PC-3 (cell line): Measurements from ENCODE around the gene PIEZO2. TPM values are rescaled to one million over a fixed set of nuclear protein-coding genes. Genes with fewer than 3 reads are reported as not detected.

Experiments used
- ATAC-seq: fragments of 200-7000 bp; cut with Tn5 transposase; 2 replicates; pipeline ENCODE4 v1.9.1; 2020; ENCODE audit warnings: mild to moderate bottlenecking, moderate library complexity
- BruUV-seq: library from RNA; stranded (reverse); fragments of 400-500 nt; replicated peaks from 2 replicates; lab custom pipeline; 2021; lab: Mats Ljungman, UMichigan
- CTCF ChIA-PET: fragments of 300-600 bp; sonication (Branson Sonifier 250); formaldehyde crosslinking; loops from one replicate; lab custom pipeline; 2022; ENCODE audit warnings: antibody characterized with exemption; lab: Charles Lee
- POLR2A ChIA-PET: fragments of 300-600 bp; sonication (Branson Sonifier 250); formaldehyde crosslinking; loops from one replicate; lab custom pipeline; 2022; ENCODE audit warnings: antibody characterized with exemption; ENCODE audit not compliant: unreplicated experiment; lab: Charles Lee
- DNase-seq: peaks from one replicate; pipeline ENCODE4 v3.0.0-alpha.2; 2015
- H2AFZ ChIP-seq: fragments of 300-600 bp; sonication (generic); 2 replicates; pipeline ENCODE4 v1.6.0; 2016; ENCODE audit warnings: antibody characterized with exemption, low read length
- H3F3A ChIP-seq: fragments of 300-600 bp; sonication (generic); one replicate; pipeline ENCODE4 v1.6.0; 2017; ENCODE audit warnings: antibody characterized with exemption, low read length, control low read depth, mild to moderate bottlenecking; ENCODE audit not compliant: unreplicated experiment
- H3K27ac ChIP-seq: fragments of 300-600 bp; sonication (generic); 2 replicates; pipeline ENCODE4 v1.5.1; 2016; ENCODE audit warnings: mild to moderate bottlenecking, low read length
- H3K27me3 ChIP-seq: fragments of 300-600 bp; sonication (generic); 2 replicates; pipeline ENCODE4 v1.6.1; 2016; ENCODE audit warnings: low read length, mixed read lengths
- H3K36me3 ChIP-seq: fragments of 300-600 bp; sonication (generic); 2 replicates; pipeline ENCODE4 v1.6.1; 2016; ENCODE audit warnings: low read depth, mixed run types, low read length, mixed read lengths
- H3K4me1 ChIP-seq: fragments of 300-600 bp; sonication (generic); 2 replicates; pipeline ENCODE4 v1.5.1; 2016; ENCODE audit warnings: low read length; ENCODE audit not compliant: insufficient read depth
- H3K4me2 ChIP-seq: fragments of 300-600 bp; sonication (generic); 2 replicates; pipeline ENCODE4 v1.6.0; 2016; ENCODE audit warnings: low read length
- H3K4me3 ChIP-seq: fragments of 300-600 bp; sonication (generic); 2 replicates; pipeline ENCODE4 v1.5.1; 2016; ENCODE audit warnings: mild to moderate bottlenecking, low read length, mixed read lengths
- H3K79me2 ChIP-seq: fragments of 300-600 bp; sonication (generic); 2 replicates; pipeline ENCODE4 v1.6.1; 2017; ENCODE audit warnings: low read length, mixed read lengths
- H3K9ac ChIP-seq: fragments of 300-600 bp; sonication (generic); 2 replicates; pipeline ENCODE4 v1.6.0; 2016; ENCODE audit warnings: mild to moderate bottlenecking, low read length
- H3K9me2 ChIP-seq: fragments of 300-600 bp; sonication (generic); replicated peaks from 2 replicates; pipeline ENCODE4 v1.6.1; 2016; ENCODE audit warnings: mixed run types, low read length, mixed read lengths
- H3K9me3 ChIP-seq: fragments of 300-600 bp; sonication (generic); 2 replicates; pipeline ENCODE4 v1.6.1; 2016; ENCODE audit warnings: low read length, mixed read lengths
- H4K20me1 ChIP-seq: fragments of 300-600 bp; sonication (generic); 2 replicates; pipeline ENCODE4 v1.6.1; 2016; ENCODE audit warnings: low read length, mixed read lengths
- CTCF ChIP-seq: fragments of 300-600 bp; sonication (generic); conservative IDR thresholded peaks from 2 replicates; pipeline ENCODE4 v1.5.1; 2017; ENCODE audit warnings: antibody characterized with exemption, low read depth, mild to moderate bottlenecking, low read length
- EZH2 ChIP-seq: fragments of 300-600 bp; sonication (generic); IDR thresholded peaks from one replicate; pipeline ENCODE4 v1.6.1; 2017; ENCODE audit warnings: antibody characterized with exemption, mild to moderate bottlenecking, low read length; ENCODE audit not compliant: unreplicated experiment
- EZH2phosphoT487 ChIP-seq: fragments of 300-600 bp; sonication (generic); IDR thresholded peaks from 2 replicates; pipeline ENCODE4 v1.6.1; 2018; ENCODE audit warnings: mild to moderate bottlenecking, antibody characterized with exemption, low read length, borderline replicate concordance
- intact Hi-C: fragments of 100-400 bp; cut with micrococcal nuclease; formaldehyde crosslinking; loops from 2 replicates; pipeline ENCODE4 v1.9.0; 2023
- total RNA-seq: library from RNA; depleted of rRNA; stranded (reverse); fragments of >200 nt; gene quantifications from 2 replicates; pipeline ENCODE4 v1.2.3, GENCODE V29; 2014

Gene PIEZO2
- total RNA-seq, 1 experiment from 2014 or later: not detected

- no peak overlapping the region for H3K4me2 ChIP-seq
- intact Hi-C loops: no loop called here
- H3F3A ChIP-seq: no peaks in the 10 kb centered on the region
- H3K79me2 ChIP-seq: no peaks in the 10 kb centered on the region
- H2AFZ ChIP-seq: no peak overlapping the region
- DNase-seq (no peak), ATAC-seq (no peak)
- H3K27ac ChIP-seq: no peak overlapping the region
- no peaks in the 10 kb centered on the region for H3K9me2 ChIP-seq
- CTCF ChIA-PET: no interaction called here
- no peak overlapping the region for H3K9ac ChIP-seq
- POLR2A ChIA-PET: no interaction called here
- H3K9me3 ChIP-seq: no peaks in the 10 kb centered on the region
- peaks cover 88% of the 10 kb centered on the region for H3K27me3 ChIP-seq
- H3K4me3 ChIP-seq: no peak overlapping the region
- H4K20me1 ChIP-seq: no peaks in the 10 kb centered on the region
- no peaks in the 10 kb centered on the region for H3K4me1 ChIP-seq
- no TSS peak for BruUV-seq
- TF ChIP-seq EZH2phosphoT487 (no peak), CTCF (no peak), EZH2 (no peak)
- no peaks in the 10 kb centered on the region for H3K36me3 ChIP-seq
Observed at GRCh38 chr18:10805587-10806118, 343.7 kb downstream of the PIEZO2 start.

GRCh38 chr18:10804126-10804525 is 345.2 kb downstream of the PIEZO2 start:
- Histone ChIP-seq H3F3A (no peaks in the 10 kb centered on the region), H3K9me3 (no peaks in the 10 kb centered on the region), H3K4me2 (no peak overlapping the region), H3K36me3 (no peaks in the 10 kb centered on the region), H3K9ac (no peak overlapping the region), H3K4me3 (no peak overlapping the region), H3K9me2 (no peaks in the 10 kb centered on the region), H4K20me1 (no peaks in the 10 kb centered on the region), H3K79me2 (no peaks in the 10 kb centered on the region), H3K27ac (no peak overlapping the region), H3K27me3 (peaks cover 87% of the 10 kb centered on the region), H2AFZ (no peak overlapping the region), H3K4me1 (no peaks in the 10 kb centered on the region)
- no TSS peak for BruUV-seq
- ATAC-seq: no peak
- POLR2A ChIA-PET: no interaction called here
- DNase-seq: no peak
- CTCF ChIA-PET: no interaction called here
- intact Hi-C loops: no loop called here
- no peak for TF ChIP-seq CTCF
- no peak for TF ChIP-seq EZH2
- TF ChIP-seq EZH2phosphoT487: no peak

GRCh38 chr18:10798727-10799550 is 350.4 kb downstream of the PIEZO2 start:
- H3K27ac ChIP-seq: no peak overlapping the region
- H3K4me2 ChIP-seq: no peak overlapping the region
- peaks cover 81% of the 10 kb centered on the region for H3K27me3 ChIP-seq
- H3K9me3 ChIP-seq: no peaks in the 10 kb centered on the region
- H3K36me3 ChIP-seq: no peaks in the 10 kb centered on the region
- CTCF ChIA-PET: no interaction called here
- intact Hi-C loops: no loop called here
- H3K9me2 ChIP-seq: no peaks in the 10 kb centered on the region
- no peak for DNase-seq
- no peak overlapping the region for H3K9ac ChIP-seq
- no peaks in the 10 kb centered on the region for H3K79me2 ChIP-seq
- no peak for ATAC-seq
- H2AFZ ChIP-seq: no peak overlapping the region
- POLR2A ChIA-PET: no interaction called here
- TF ChIP-seq CTCF: no peak
- no peak for TF ChIP-seq EZH2phosphoT487
- no peak for TF ChIP-seq EZH2
- no peaks in the 10 kb centered on the region for H3K4me1 ChIP-seq
- BruUV-seq: no TSS peak
- H3F3A ChIP-seq: no peaks in the 10 kb centered on the region
- no peak overlapping the region for H3K4me3 ChIP-seq
- H4K20me1 ChIP-seq: no peaks in the 10 kb centered on the region
